Gastrocnemius medialis (tissue), 4 donors: Measurements from ENCODE around the gene AHRR.

Experiments
- CTCF ChIP-seq, 5 experiments: fragments of 450-650 bp in 3 of 5; fragments of 200-600 bp in 2 of 5; sonication (generic) in 2 of 5; IDR thresholded peaks in 4 of 5; conservative IDR thresholded peaks in 1 of 5; 1 replicate in 4 of 5; 2 replicates in 1 of 5; pipeline ENCODE4 v1.5.1; 2016 to 2019; ENCODE audit warnings: antibody characterized with exemption in 5 of 5, mild to moderate bottlenecking in 3 of 5, moderate library complexity in 3 of 5
- POLR2A ChIP-seq, 2 donors: fragments of 450-650 bp; IDR thresholded peaks; one replicate each; pipeline ENCODE4 v1.6.1; 2017; ENCODE audit warnings: antibody characterized with exemption in 2 of 2, mild to moderate bottlenecking in 2 of 2, moderate library complexity in 2 of 2

- TF ChIP-seq POLR2A (IDR thresholded peaks at IDR 0.05) = no peak
- no peak for TF ChIP-seq CTCF (IDR thresholded peaks at IDR 0.05 in 4 of 5, conservative IDR thresholded peaks at IDR 0.05 in 1 of 5)
Observed at GRCh38 chr5:329121-329735, 7.7 kb downstream of the AHRR start.
